ENCODE measurements around the gene STPG1. TPM values are rescaled to one million over a fixed set of nuclear protein-coding genes. Genes with fewer than 3 reads are reported as not detected.

The STPG1 gene
- total RNA-seq, 1 donor from 2014 or later, result 2.7 TPM

- no peak for DNase-seq
These were observed 72.3 kb downstream of the STPG1 start for GRCh38 chr1:24341260-24341659.

GRCh38 chr1:24340770-24341169, 72.8 kb downstream of the STPG1 start:
- DNase-seq, result no peak

- no peak for DNase-seq
These were observed 73.6 kb downstream of the STPG1 start for GRCh38 chr1:24339996-24340395.

GRCh38 chr1:24338447-24338846, 75.1 kb downstream of the STPG1 start:
- no peak for DNase-seq

- DNase-seq, result no peak
These were observed 76.1 kb downstream of the STPG1 start for GRCh38 chr1:24337455-24337854.

- DNase-seq, result no peak
These were observed 77.5 kb downstream of the STPG1 start for GRCh38 chr1:24336075-24336474.

GRCh38 chr1:24331961-24332673, 81.5 kb downstream of the STPG1 start:
- no peak for DNase-seq

GRCh38 chr1:24329797-24330543, 83.6 kb downstream of the STPG1 start:
- no peak for DNase-seq

- no peak for DNase-seq
These were observed 84.3 kb downstream of the STPG1 start for GRCh38 chr1:24329331-24329730.

- no peak for DNase-seq
These were observed 85.7 kb downstream of the STPG1 start for GRCh38 chr1:24327891-24328290.

- DNase-seq, result no peak
These were observed 86.1 kb downstream of the STPG1 start for GRCh38 chr1:24327486-24327885.

- DNase-seq, result no peak
These were observed 87.8 kb downstream of the STPG1 start for GRCh38 chr1:24325587-24326449.

GRCh38 chr1:24324903-24325302, 88.7 kb downstream of the STPG1 start:
- DNase-seq, result no peak

GRCh38 chr1:24323281-24323680, 90.3 kb downstream of the STPG1 start:
- no peak for DNase-seq

GRCh38 chr1:24322470-24323177, 91.0 kb downstream of the STPG1 start:
- peak; percentile 35 for DNase-seq

- no peak for DNase-seq
These were observed 91.7 kb downstream of the STPG1 start for GRCh38 chr1:24321697-24322469.

GRCh38 chr1:24321126-24321525, 92.5 kb downstream of the STPG1 start:
- DNase-seq, result no peak

GRCh38 chr1:24319962-24320361, 93.6 kb downstream of the STPG1 start:
- no peak for DNase-seq

- no peak for DNase-seq
These were observed 94.2 kb downstream of the STPG1 start, which contains the start of gene GRHL3 for GRCh38 chr1:24319312-24319863. TSS of gene GRHL3 (plus strand) at chr1:24319357. CDS start at chr1:24319552, 195 bp downstream.

- DNase-seq, result no peak
These were observed 94.8 kb downstream of the STPG1 start for GRCh38 chr1:24318615-24319311.
